Stimulated activated CD4-positive, alpha-beta T cell treated with anti-CD3 and anti-CD28 coated beads, Interleukin-4, amount 100 ng/mL, for 4 hours (primary cell): ENCODE results near the gene EML1.

Experiments
- DNase-seq, 2 experiments: peaks; one replicate each; pipeline ENCODE4 v3.0.0-alpha.2; 2020

EML1 gene

GRCh38 chr14:99876406-99876805 is 83.2 kb downstream of the EML1 start:
- no peak for DNase-seq

GRCh38 chr14:99878563-99878962 is 85.3 kb downstream of the EML1 start:
- DNase-seq: no peak

DNA sequence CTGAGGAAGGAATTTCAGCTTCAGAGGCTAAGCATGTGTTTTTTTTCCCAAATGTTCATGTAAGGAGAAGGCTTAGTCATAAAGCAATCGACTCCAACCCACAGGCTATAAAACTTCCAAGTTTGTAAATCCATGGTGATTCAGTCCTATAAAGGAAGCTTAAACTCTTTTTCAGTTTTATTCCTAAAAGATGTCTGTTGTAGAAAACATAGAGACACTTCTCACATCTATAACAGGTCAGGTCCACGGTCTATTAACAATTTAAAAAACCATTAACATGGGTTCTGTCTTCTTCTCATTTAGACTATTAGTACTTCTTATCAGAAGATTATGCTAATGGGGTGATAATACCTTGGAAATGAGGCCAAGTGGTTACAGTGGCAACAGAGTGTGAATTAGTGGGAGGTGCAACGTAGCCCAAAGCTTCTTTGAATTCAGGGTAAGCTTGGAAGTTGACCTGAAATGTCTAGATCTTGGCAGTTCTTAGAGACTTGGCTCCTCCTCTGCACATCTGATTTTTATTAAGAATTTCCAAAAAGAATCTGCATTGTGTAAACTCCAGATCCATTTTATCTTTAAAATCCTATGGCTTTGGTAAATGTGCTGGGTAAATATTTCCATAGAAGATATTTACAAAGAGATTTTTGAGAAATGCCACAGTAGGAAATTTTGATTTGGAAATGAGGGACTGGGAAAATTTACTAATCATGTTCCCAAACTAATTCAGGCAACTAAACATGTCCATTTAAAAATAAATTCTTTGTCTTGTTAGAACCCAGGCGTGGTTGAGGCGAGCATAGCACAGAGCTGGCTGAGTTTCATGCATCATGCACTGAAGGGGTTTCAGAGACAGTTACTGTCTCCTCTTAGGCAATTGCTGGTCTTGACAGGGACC is 86.4 kb downstream of the EML1 start:
- DNase-seq: no peak

DNA sequence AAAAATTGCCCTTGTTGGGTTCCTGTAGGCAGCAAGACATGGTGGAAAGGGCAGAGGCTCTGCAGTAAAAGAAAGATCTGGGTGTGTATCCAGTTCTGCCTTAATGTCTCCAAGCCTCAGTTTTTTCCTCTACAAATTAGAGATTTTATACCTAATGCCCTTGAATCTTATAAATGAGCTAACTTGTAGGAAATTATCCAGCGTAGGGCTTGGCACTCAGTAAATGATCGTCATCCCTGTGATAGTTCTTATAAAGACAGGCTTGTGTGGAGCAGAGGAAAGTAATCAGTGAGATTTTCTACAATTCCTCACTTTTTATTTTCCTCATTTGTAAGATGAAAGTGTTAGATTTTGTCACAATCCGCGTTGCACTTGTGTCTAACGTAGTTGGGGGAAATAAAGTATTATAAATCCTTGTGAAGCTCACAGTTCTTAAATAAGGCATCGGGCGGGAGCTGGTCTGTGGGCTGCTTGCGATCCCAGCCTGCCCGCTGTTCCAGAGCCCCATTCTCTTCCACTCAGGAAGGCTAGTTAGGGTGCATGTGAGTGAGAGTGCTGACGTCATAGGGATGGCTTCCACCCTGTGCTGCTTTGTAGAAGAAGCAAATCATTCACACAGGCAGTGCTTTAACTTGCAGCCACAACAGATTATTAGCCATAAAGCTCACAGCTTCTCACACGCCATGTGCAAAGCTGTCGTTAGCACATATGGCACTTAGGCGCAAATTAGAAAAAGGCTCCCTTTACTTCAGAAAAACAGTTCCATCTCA is 87.6 kb downstream of the EML1 start:
- DNase-seq: no peak

DNA sequence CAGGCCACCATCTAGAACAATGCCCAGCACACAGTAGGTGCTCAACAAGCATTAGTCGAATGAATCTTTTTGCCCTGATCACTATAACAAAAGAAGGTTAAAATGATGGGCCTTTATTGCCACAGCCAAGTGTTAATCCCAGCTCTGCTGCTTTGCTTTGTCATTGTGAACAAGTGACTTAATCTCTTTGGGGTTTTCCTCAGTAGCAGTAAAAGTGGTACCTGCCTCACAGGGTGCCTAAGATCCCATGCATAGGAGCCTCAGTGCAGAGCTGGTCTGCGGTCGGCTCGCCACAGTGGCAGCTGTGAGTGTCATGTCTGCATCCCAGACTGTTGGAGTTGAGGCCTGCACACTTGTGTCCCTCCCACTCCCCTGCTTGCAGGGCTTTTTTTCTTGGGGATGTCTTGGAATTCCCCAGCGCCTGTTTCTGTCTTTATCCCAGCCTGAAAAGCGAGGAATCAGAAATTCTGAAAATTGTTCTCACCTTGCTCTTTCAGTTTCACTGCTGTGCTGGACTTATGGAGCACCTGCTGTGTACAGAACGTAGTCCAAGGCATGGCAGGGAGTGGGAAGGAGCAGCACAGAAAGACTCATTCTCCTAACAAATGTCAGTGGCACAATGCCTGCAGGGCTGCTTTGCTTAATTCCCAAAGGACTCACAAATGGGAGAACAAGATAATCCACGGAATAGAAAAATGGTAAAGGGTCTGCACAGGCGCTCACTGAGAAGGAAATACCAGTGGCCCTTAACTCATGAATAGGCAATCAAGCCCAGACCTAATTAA is 90.8 kb downstream of the EML1 start:
- no peak for DNase-seq

- DNase-seq: no peak
These were observed 91.8 kb downstream of the EML1 start for GRCh38 chr14:99884834-99885648.

DNA sequence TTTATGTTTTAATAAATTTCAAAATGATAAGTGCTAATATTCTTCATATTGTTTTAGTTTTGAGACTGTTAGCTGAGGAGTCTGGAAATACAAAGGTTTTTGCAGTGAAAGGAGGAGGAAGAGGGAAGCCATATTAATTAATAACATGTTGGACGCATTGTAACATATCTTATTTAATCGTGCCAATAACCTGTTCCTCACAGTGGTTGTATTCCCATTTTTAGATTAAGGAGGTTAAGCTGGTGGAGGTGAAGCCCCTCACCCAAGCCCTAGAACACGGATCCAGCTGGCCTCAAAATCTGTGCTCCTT is 92.4 kb downstream of the EML1 start:
- no peak for DNase-seq

DNA sequence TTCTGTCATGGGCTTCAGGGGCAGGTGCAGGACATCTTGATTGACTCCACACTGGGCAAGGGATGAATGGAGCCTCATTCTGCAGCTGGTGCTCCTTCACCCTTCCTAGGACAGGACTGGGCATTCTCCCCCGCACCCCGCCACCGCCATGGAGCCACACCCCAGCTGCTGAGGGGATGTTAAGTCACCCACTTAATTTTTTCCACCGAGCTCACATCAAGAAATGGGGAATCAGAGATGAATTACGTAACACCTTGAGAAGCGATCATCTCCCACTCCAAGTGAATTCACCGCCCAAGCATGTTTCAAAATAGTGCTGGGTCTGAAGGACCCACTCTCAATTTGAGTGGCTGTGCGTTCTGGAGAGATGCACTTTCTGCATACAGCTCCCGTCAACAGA is 94.2 kb downstream of the EML1 start:
- no peak for DNase-seq

DNA sequence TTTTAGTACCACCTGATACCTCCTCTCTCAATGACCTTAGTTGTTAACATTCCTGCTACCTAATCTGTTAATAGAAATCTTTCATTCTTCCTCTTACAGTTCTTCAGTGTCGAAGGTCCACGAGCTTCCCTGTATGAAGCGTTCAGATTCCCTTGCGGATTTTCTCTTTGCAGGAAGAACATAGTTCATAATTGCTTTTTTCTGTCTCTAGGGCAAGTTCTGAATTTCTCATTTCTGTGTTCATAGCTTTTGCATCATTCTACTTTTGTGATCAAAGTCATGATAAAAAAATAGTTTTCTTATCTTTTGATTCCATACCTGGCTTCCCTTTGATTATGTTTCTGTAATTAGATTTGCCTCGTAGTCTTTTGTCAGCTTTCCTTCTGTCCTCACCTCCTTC is 94.9 kb downstream of the EML1 start:
- DNase-seq: no peak

DNA sequence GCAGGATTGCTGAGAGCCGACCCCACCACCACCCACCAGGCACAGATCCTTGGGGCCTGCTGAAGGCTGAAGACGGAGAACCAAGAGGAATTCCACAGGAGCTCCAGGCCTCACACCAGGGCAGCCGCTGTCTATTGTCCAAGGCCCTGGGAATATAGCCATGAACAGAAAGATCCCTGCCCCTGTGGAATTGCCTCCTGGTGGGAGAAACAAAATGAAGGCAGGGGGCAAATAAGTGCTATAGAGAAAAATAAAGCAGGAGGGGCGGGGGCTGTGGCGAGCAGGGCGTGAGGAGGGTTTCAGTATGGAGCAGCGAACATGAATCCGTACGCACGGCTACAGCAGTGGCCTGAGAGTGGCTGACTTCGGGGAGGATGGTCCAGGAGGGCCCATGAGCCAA is 96.1 kb downstream of the EML1 start:
- no peak for DNase-seq

DNA sequence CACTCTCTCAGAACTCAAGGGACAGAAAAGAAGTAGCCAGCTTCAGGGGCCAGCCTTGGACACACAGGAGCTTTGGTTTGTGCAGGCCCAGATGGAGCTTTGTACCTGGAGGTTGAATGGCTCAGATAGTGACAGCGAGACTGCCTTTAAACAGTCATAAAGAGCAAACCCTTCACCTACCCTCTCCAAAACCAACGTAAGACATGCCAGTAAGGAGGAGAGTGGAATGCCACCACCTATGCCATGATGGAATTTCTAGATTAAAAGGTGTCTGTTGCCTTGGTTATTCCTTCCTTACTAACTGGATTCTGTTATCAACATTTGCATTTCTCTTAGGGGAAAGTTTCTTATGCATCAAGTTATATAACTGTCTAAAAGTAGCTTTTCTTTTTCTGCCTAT is 98.1 kb downstream of the EML1 start:
- no peak for DNase-seq

- DNase-seq: no peak
These were observed 98.7 kb downstream of the EML1 start for GRCh38 chr14:99891900-99892299.

DNA sequence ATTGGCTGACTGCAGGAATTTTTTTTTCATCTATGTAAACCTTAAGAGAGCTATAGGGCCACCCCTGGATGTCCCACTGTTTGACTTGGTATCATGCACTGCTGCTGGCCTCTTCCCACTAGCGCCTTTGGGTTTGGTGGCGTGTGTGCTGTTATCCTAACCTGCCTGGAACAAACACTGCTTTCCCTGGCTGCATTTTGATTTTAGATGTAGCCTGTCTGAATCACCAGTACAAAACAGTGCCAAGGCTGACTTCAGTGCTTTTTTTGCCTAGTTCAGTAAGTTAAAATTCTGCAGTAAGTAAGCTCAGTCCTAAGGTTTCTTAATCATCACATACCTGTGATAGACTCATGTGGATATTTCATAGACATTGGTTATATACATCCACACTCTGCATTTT is 99.2 kb downstream of the EML1 start:
- no peak for DNase-seq

- DNase-seq: no peak
These were observed 103.1 kb downstream of the EML1 start for GRCh38 chr14:99896361-99896760.

DNA sequence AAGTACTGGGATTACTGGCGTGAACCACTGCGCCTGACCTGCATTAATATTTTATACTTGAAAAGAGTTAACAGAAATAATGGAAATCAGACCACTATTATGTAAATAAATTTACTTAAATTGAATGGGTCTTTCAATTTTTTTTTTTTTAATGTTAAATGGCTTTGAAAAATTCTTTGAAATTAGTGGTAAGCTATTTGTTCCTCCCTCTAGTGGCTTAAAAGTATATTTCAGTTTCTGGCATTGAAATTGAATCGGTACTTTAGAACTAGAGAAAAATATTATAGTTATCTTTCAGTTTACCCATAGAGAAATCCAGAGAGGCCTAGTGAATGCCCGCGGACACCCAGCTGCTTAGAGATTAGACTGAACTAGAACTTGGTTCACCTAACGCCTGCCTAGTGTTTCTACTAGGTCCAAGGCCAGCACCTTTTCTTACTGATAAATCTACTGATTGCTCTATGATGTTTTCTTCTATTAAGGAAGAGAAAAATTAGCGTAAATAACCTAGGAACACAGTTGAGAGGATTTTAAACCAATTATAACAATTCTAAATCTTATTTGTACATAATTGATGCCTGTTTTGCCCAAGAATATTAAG is 106.5 kb downstream of the EML1 start:
- no peak for DNase-seq

- DNase-seq: no peak
These were observed 109.7 kb downstream of the EML1 start for GRCh38 chr14:99902925-99903324.

- no peak for DNase-seq
These were observed 111.3 kb downstream of the EML1 start for GRCh38 chr14:99904506-99904905.

GRCh38 chr14:99905121-99905520 is 111.9 kb downstream of the EML1 start:
- no peak for DNase-seq

DNA sequence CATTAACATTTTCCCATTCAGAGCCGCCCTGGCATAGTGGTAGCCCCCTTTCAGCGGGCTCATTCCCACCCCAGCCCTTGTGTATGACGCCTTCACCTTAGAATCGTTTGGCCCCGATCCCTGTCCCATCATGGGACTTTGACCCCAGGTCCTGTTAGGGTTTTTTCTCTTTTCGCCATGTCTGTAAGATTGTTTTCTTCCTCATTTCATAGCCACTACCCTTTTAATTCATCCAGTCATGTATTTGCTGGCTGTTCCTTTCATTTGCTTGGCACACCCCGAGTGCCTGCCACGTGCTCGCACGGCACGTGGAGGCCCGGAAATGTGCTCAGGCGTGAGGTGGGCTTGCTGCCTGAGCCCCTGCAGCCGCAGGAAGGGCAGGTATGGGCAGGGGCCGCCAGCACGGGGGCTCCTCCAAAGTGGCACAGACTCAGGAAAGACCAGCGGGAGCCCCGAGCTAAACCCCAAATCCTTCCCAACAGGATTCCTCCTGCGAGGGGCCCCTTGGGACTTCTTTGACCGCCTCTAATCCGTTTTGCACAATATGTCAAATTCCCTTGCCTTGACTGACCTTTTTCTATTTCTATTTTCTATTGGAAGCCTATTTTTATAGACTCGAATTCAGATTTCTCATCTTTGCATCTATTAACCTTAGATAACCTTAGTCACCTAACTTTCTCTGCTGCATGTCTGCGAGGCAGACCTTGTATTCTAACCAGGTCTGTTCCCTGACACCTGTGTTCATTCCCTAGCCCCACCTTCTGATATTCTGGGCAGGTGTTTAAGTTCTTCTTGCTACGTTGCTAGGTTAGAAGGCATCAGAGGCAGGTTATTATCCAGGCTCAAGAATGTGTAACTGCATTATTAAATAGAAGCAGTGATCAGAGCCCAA is 114.8 kb downstream of the EML1 start:
- no peak for DNase-seq

DNA sequence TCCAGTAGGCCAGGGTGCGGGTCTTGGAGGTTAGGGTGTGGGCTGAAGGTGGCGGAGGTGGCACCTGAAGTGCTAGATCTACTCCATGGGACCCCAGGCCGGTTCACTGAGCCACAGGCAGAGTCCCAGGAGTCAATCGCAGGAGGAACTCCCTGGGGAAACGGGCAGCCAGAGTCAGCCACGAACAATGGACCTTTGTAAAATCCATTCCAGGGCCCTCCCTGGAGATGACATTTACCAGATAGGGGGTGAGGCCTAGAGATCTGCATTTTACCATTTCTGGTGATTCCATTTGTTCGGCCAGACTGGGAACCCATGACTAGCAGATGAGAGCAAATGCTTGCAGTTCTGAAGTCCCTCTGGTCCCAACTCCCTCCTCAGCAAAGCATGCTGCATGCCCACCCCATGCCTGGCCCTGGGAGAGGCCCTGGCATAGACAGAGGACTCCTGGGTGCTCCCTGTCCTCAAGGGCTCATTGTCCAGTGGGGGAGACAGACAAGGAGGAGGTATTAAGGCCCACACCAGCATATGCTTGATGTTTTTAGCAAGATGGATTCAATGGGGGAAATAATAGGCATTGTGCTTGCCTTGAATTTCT is 115.5 kb downstream of the EML1 start:
- DNase-seq: no peak
